LoVo (cell line): ENCODE results near the gene MTA1.

Source experiments
- DNase-seq: peaks from one replicate; pipeline ENCODE4 v3.0.0-alpha.2; 2016; ENCODE audit warnings: low spot score

The MTA1 gene

DNA sequence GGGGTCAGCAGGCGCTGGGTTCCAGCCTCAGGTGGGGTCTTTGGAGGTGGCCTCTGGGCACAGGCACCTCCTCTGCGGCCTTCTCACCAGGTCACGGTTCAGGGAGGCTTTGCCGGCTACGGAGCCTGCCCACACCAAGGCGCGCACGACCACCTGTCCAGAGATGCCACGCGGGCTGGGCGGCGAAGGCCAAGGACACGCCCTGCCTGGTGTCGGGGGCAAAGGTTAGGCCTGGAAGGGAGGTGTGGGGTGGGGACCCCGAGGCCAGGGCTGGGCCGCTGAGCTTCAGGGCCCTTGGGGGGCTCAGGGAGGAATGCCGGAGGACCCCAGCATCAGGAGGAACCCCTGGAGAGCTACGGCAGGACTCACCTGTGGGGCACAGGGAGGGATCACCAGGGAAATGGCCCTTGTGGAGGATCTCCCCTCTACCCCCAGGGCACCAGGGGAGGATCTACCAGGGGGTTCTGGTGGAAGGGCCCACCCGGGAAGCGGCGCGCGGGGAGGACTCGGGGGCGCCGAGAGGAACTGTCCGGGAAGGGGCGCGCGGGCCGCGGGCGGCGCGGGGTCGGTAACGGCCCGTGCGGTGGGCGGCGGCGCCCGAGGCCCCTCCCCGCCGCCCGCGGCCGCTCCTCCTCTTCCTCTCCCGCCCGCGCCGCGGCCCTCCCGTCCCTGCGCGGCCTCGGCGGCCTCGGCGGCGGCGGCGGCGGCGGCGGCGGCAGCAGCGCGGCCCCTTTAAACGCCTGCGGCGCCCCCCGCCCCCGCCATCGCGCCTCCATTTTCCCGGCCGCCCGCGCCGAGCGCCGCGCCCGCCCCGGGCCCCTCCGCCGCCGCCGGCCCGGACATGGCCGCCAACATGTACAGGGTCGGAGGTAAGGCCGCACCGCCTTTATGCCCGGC is at the start of gene MTA1:
Gene MTA1, plus strand, starts transcription at position 633 of the 897 bp plus-strand sequence. Its CDS starts 209 bp downstream, at position 842.
- DNase-seq = peak; percentile 54

DNA sequence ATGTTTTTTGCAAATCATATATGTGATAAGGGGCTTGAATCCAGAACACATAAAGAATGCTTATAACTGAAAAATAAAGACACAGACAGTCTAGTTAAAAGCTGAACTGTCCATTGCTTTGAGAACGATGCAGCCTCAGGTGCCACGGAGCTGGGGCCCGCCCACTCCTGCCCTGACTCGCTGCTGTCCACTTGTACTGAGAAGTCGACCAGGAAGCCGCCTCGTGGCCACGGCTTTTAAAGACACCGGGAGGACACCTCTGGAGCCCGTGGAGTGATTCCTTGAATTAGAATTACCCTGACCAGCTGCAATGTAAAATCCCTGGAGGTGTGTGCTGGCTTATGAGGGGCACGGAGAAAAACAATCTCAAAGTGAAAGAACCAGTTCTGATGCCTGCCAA is 45.2 kb upstream of the MTA1 start:
- no peak for DNase-seq

DNA sequence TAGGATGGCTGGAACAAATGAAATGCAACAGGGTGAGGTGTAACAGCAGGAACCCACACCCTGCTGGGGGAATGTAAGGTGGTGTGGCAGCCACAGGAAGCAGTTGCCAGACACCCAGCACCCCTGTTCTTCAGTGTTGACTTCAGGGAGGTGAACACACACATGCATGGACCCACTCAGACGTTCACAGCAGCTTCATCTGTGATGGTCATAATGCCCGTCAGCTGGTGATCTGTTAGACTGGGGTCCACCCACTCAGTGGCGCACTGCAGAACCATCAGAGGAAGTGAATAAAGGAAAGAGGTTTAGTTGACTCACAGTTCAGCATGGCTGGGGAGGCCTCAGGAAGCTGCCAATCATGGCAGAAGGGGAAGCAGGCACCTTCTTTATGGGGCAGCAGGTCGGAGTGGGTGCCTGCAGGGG is 44.0 kb upstream of the MTA1 start:
- no peak for DNase-seq

DNA sequence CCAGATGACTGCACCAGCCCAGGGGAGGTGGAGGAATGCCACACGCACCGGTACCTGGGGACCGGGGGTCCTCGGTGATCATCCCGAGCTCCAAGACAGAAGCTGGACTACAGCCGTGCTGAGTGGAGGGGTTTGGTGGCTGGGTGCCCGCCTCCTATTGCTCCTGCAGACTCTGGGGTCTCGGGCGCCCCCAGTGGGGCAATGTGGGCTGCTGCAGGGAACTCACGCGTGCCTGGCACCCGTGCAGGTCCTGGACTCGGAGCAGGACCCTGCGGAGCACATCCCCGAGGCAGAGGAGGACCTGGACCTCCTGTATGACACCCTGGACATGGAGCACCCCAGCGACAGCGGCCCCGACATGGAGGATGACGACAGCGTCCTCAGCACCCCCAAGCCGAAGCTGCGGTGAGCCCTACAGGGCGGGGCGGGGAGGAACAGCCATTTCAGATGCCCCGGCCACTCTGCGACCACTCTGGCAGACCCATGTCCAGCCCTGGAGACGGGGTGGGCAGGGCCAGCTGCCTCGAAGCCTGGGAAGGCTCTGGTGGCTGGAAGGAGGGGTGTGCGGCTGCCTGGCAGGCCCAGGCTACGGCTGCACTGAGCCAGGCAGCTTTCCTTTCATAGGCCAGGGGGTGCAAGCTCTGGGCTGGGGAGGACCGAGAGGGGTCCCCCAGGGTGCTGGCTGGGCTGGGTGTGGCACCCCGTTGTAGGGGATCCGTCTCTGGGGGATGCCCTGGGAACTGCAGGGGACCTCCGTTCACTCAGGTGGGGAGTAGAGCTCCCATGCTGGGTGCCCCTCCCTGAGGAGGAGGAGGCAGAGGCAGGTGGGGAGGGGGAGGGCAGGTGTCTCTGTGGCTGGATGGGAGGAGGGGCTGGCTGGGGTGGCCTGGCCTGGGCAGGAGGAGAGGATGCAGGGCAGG is 42.8 kb upstream of the MTA1 start:
- DNase-seq = no peak

DNA sequence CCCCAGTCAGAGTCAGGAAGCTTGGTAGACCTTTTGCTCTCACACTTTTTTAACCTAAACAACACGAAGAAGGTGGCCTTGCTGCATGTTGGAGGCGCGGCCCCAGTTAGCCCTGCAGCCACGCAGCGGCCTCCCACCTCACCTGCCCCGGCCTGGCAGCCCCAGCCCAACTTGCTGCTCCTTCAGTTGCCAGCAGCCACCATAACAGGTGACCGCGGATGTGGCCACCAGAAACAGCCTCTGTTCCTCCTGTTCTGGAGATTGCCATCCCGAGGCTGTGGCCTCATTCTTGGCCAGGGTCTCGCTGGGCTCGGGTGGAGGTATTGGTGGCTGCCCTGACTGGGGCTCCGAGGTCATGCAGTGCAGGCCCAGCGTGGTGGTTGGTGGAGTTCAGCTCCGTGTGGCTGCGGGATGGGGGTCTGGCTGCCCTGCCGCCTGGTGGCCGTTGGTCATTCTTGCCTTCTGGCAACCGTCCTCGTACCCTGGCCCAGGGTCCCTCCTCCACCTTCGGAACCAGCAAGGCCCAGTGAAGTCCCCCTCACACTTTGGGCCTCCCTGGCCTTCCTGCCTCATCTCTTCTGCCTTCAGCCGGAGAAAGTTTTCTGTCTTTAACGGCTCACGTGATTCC is 42.0 kb upstream of the MTA1 start:
- no peak for DNase-seq

DNA sequence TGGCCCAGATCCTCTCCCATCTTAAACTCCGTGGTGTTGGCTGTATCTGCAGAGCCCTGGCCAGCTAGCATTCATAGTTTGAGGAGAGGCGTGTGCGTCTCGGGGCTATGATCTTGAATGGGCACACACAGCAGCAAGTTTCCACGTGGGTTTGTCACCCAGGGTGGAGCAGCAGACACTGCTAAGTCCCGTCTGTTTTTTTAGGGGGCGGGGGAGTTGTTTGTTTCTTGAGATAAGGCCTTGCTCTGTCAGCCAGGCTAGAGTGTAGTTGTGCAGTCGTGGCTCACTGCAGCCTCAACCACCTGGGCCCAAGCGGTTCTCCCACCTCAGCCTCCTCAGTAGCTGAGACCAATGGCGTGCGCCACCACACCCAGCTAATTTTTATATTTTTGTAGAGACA is 41.4 kb upstream of the MTA1 start:
- no peak for DNase-seq

DNA sequence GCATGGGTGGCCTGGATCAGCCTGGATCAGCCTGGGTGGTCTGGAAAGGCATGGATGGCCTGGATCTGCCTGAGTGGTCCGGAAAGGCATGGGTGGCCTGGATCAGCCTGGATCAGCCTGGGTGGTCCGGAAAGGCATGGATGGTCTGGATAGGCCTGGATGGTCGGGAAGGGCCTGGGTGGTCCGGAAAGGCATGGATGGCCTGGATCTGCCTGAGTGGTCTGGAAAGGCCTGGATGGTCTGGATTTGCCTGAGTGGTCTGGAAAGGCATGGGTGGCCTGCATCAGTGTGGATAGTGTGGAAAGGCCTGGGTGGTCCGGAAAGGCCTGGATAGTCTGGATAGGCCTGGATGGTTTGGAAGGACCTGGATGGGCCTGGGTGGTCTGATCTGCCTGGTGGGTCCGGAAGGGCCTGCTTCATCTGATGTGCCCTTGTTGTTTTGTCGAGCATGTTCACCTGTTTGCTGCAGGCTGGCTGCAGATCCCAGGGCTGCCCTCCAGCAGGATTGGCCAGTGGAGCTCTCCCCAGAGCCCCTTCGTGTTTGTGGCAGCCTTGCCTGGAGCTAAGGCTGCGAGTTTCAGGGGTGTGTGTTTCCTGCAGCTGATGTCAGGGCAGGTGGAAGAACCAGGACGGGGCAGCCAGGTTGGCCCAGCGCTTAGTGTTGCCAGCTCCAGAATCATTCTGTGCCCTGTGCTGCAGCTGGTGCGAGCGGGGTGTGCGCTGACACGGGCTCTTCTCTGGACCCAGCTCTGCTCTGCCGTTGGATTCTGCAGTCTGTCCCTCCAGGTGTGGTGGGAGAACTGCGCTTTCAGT is 40.5 kb upstream of the MTA1 start:
- DNase-seq = no peak

DNA sequence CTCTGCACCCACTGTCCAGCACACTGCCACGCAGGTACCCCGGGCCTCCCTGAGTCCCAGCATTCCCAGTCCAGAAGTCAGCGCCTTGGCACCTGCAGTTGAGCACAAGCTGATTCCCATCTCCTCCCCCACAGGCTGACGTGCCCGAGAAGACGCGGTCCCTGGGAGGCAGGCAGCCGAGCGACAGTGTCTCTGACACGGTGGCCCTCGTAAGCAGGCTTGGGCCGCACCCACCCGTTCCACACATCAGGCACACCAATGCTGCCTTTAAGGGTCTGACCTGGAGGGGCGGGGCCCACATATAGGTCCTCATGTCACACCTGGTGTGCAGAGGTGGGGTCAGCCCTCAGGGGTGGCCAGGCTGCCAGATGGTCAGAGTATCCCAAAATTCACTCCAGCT is 39.7 kb upstream of the MTA1 start:
- DNase-seq = no peak

DNA sequence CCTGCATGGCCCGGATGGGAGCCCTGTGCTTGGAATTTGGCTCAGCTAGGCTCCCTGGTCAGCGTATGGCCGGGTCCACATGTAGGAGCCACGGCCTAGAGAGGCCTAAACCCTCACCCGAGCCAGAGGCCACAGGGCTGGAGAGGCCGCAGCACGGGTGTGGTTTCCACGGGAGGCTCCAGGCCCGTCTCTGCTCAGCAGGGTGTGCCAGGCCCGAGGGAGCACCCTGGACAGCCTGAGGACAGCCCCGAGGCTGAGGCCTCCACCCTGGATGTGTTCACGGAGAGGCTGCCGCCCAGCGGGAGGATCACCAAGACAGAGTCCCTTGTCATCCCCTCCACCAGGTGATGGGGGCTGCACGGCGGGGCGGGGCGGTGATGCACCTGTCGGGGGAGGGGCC is 38.9 kb upstream of the MTA1 start:
- no peak for DNase-seq

DNA sequence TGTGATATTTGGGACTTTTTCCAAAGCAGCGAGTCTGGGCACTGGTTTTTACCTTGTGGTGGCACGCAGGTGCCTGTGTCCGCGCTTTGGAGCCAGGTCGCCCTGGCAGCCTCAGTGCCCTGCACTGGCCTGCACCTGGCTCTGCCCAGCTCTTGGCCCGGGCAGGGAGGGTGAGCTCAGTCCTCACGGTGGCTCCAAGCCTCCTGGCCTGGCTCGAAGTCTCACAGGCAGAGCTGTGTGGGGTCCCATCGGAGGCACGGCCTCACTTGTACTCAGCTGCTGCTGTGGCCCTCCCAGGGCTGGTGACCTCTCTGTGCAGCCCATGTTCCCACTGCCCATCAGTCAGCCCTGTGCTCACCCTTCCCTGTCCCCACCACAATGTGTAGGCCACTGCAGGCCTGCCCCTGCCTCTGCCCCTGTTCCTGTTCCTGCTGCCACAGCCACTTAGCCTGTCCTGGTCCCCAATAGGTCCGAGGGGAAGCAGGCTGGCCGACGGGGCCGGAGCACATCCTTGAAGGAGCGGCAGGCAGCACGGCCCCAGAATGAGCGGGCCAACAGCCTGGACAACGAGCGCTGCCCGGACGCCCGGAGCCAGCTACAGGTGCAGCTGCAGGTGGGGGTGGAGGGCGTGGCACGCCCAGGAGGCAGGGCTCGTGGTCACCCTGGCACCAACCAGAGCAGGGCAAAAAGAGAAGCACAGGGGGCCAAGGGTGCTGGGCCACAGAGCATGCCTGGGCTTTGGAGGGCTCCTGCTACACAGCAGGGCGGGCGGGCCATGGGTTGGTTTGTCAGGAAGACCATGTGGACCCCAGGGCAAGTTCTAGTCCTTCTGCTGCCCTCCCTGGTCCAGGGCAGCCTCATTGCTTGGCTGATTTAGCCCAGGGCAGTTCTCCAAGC is 37.9 kb upstream of the MTA1 start:
- DNase-seq = no peak

DNA sequence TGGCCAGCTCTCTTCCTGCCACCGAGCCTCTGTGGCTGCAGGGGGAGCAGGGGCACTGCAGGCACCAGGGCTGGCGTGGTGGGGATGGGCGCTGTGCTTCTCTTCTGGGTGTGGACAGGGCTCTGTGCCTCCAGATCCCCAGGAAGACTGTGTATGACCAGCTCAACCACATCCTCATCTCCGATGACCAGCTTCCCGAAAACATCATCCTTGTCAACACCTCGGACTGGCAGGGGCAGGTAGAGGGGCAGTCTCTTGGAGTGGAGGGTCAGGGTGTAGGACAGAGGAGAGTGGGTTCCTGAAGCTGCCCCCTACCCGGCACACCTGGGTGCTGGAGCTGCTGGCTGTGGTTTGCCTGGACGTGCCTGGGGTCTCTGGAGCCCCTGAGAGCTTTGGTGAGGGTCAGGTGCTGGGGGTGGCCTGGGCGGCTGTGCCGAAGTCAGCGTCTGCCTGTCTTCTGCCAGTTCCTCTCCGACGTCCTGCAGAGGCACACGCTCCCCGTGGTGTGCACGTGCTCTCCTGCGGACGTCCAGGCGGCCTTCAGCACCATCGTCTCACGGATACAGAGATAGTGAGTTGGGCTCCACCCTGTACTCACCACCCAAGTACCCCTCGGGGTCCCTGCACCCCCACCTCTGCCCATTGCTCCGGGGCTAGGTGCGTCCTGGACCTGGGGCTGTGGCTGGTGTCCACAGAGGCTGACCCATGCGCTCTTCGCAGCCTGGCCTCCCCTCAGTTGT is 37.1 kb upstream of the MTA1 start:
- DNase-seq = no peak

DNA sequence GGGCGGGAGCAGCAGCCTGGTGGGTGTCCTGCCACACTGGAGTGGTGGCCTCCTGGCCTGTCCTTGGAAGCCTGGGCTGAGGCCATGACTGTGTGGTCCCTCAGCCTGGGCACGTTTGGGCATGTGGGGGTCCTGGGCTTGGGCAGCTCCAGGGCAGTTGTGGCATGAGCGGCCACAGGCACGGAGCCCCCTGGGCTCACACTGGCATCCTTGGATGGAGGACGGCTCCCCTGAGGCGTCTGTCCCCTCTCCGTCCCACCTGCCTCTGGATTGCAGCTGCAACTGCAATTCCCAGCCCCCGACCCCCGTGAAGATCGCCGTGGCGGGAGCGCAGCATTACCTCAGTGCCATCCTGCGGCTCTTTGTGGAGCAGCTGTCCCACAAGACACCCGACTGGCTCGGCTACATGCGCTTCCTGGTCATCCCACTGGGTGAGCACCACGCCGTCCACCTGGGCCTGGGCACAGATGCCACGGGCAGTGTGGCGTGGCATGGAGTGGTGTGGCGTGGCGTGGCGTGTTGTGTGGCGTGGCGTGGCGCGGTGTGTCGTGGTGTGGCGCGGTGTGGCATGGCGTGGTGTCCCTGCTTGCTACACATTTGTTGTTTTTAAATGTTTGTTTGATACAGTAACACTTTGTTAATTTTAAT is 36.4 kb upstream of the MTA1 start:
- no peak for DNase-seq

DNA sequence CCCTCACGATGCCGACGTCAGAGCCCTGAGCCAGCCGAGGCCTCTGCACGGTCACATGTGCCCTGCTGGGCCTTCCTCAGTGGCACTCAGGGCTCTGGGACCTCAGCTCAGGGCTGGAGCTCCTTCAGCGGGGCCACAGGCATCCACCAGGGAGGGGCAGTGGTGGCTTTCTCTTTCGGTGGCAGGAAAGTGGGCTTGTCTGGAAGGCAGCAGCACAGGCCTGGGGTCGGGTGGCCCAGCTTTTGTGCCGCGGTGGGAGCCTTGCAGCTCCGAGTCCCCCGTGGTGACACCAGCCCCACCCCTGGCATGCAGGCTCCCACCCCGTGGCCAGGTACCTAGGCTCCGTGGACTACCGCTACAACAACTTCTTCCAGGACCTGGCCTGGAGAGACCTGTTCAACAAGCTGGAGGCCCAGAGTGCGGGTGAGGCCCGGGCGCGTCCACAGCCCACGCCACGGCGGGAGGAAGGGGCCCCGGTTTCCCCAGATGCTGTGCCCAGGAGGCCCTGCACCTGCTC is 35.5 kb upstream of the MTA1 start:
- DNase-seq = no peak

DNA sequence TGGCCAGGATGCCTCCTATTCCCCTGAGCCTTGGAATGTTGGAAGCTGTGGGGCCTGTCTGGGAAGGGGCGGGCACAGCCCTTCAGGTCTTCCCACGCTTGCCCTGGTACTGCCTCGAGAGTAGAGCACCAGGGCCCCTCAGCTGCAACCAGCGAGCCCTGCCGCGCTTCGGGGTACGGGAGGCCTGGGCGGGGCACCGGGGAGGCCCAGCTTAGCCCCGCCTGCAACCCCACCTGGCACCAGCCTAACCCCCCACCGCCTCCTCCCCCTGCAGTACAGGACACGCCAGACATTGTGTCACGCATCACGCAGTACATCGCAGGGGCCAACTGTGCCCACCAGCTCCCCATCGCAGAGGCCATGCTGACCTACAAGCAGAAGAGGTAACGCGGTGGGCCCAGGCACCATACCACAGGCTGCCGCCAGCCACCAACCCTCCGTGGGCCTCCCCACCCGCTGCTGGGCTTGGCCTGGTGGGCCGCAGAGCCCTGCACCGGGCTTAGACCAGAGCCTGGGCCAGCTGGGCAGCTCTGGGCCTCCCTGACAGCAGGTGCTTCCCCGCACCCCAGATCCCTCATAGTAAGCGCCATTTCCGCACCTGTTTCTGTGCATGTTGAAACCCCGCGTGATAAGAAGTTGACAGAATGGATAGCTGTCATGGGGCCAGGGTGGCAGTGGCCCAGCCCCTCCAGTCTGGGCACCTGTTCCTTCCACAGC is 34.9 kb upstream of the MTA1 start:
- no peak for DNase-seq

DNA sequence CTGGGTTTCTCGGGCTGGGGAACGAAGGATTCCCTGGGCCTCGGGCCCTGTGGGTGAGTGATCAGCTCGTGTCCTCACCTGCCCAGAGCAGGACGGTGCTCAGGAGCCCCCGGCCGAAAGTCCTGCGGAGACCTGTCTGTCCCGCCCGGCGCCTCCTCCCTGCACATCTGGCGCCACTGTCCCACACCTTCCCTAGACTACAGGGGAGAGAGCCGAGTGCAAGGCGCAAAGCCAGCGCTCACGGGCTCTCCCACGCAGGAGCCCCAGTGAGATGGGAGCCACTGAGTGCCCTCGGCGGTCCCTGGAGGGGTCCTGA is 34.3 kb upstream of the MTA1 start:
- no peak for DNase-seq

DNA sequence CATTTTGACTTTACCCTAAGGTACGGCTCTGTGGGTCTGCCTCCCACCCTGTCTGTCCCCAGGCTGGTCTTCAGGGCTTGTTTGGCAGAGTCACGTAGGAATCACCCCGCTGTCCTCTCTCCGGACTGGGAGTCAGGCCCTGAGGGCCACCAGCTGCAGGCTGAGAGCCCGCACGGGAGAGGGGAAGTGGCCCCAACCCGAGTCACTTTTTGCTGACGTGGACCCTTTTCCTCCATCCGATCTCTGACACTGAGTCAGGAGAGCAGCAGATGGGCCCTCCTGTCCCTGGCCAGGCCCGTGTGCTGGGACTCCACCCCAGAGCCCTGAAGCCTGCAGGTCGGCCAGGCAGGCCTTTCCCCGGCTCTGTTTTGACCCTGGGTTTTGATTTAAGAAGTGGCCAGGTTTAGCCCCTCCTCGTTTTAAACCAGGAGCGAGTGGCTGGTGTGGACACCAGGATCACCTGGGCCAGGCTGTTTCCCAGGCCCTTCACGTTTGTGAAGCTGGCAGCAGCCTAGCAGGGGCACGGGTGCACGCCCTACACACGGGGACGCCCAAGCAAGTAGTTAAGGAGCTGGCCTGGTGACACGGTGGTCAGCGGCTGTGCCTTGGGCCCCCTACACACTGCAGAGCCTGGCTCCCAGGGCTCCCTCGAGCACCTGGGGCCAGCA is 33.8 kb upstream of the MTA1 start:
- DNase-seq = no peak

DNA sequence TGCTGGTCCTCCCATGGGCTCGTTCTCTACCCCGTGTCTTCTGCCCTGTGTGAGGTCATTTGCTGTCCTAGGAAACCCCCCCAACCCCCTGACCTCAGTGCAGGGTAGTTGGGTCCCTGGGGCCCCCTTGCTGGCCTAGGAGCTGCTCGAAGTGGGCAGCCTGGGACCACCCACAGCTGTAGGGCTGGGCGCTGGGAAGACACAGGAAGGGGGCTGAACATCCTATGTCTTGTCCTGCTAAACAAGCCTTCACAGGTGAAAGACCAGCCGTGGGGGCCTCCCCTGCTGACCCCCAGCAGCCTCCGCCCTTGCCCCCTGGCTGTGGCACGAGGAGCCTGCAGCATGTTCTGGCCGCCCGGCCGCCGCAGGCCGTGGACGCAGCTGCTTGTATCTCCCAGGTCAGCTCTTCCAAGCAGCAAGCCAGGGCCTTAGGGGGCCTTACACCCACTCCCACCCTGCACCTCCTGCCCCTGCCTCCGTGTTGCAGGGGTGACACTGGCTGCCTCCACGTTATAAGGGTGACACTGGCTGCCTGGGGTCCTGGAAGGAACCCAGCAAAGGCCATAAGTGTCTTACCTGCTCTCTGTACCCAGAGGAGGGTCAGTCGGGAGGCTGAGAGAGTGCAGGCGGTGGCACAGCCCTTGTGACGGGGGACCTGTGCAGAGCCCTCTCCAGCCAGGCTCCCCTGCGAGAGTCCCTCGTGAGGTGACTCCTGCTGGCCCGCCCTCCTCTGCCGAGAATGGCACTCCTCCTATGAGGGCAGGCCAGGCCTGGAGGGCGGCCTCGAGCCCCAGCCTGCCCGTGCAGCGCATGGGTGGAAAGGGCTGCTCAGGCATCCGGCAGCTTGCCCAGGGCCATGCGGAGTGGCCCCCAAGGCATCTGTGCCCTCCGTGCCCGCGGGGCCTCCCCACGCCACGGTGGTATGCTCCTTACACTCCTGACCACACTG is 32.8 kb upstream of the MTA1 start:
- no peak for DNase-seq
